ENCODE data around the gene DLG2.

- no peak for TF ChIP-seq CTCF (IDR thresholded peaks at IDR 0.05)
- TF ChIP-seq POLR2AphosphoS5 (IDR thresholded peaks at IDR 0.05) = no peak
- no peak for TF ChIP-seq EP300 (IDR thresholded peaks at IDR 0.05)
Observed at GRCh38 chr11:85099522-85099921, 527.6 kb downstream of the DLG2 start.
